ENCODE measurements around the gene GSE1.

GSE1 gene

GRCh38 chr16:85607321-85607765 is 5.8 kb upstream of the GSE1 start:
- DNase-seq = no peak

GRCh38 chr16:85607796-85608514 is 5.2 kb upstream of the GSE1 start:
- DNase-seq = no peak

- no peak for DNase-seq
These were observed 4.6 kb upstream of the GSE1 start for GRCh38 chr16:85608515-85608885.

- no peak for DNase-seq
These were observed 4.2 kb upstream of the GSE1 start for GRCh38 chr16:85608887-85609286.

GRCh38 chr16:85609539-85609938 is 3.6 kb upstream of the GSE1 start:
- no peak for DNase-seq

GRCh38 chr16:85610059-85610445 is 3.1 kb upstream of the GSE1 start:
- no peak for DNase-seq

- peak; percentile 59 to 82 (median 78) for DNase-seq
These were observed 2.5 kb upstream of the GSE1 start for GRCh38 chr16:85610446-85611193.

- no peak for DNase-seq
These were observed 2.0 kb upstream of the GSE1 start for GRCh38 chr16:85611194-85611443.

- DNase-seq = peak in 1 of 4 experiments; percentile 18
These were observed 1.5 kb upstream of the GSE1 start for GRCh38 chr16:85611444-85612190.

- DNase-seq = no peak
These were observed 826 bp upstream of the GSE1 start for GRCh38 chr16:85612191-85612800.

GRCh38 chr16:85613604-85614337 is 649 bp downstream of the GSE1 start:
- DNase-seq = no peak

GRCh38 chr16:85614338-85615013 is 1.4 kb downstream of the GSE1 start:
- no peak for DNase-seq

- DNase-seq = peak in 2 of 4 experiments; percentile 23 to 49
These were observed 2.1 kb downstream of the GSE1 start for GRCh38 chr16:85615014-85615851.

GRCh38 chr16:85615852-85616606 is 2.9 kb downstream of the GSE1 start:
- DNase-seq = peak; percentile 51 to 72 (median 58)

GRCh38 chr16:85616607-85617321 is 3.6 kb downstream of the GSE1 start:
- no peak for DNase-seq

GRCh38 chr16:85617948-85618347 is 4.8 kb downstream of the GSE1 start:
- DNase-seq = no peak

- DNase-seq = no peak
These were observed 5.4 kb downstream of the GSE1 start for GRCh38 chr16:85618521-85618920.

- no peak for DNase-seq
These were observed 6.2 kb downstream of the GSE1 start for GRCh38 chr16:85619101-85619891.

GRCh38 chr16:85620374-85620773 is 7.3 kb downstream of the GSE1 start:
- no peak for DNase-seq
